Measurements from ENCODE around the gene PROM1. TPM values are rescaled to one million over a fixed set of nuclear protein-coding genes. Genes with fewer than 3 reads are reported as not detected.

The PROM1 gene
- total and polyA plus RNA-seq, 3 donors from 2014 or later, result 24.5 to 32.9 (median 25.4) TPM

- no peaks in the 10 kb centered on the region for H3K4me1 ChIP-seq
- no peak overlapping the region for H3K27ac ChIP-seq
- no peak for DNase-seq
- no peak overlapping the region for H3K4me3 ChIP-seq
- H3K9me3 ChIP-seq, result no peaks in the 10 kb centered on the region
- 73 to 74% methylated on average over 9 to 10 of the region's 10 CpGs for WGBS, 2 donors
- H3K36me3 ChIP-seq (ENCODE audit: low read depth, missing control alignments), result no peaks in the 10 kb centered on the region
- TF ChIP-seq POLR2A (IDR thresholded peaks at IDR 0.05) (no peak), CTCF (IDR thresholded peaks at IDR 0.05) (no peak)
- H3K27me3 ChIP-seq, result no peaks in the 10 kb centered on the region
- intact Hi-C loops (cut with DNase I; ENCODE audit: low total_unique reads), result no loop called here
Observed at GRCh38 chr4:16034010-16034748, 49.6 kb downstream of the PROM1 start.

DNA sequence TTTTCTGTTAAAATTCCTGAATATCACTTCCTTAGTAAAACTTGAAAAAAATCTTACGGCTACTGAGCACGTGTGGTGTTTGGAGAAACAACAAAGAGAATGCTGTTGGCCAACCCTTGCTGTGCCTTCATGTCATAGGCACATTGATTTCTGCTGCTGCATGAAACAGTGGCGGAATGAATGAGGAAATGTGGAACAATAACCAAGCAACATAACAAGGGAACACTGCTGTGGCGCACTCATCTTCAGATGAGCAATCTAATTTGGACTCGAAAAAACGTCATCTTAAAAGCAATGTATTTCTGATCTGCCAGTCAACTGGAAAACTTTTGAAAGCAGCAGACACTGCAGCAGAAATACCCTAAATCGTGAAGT is 51.4 kb downstream of the PROM1 start:
- no peak overlapping the region for H3K27ac ChIP-seq
- intact Hi-C loops (cut with DNase I; ENCODE audit: low total_unique reads), result no loop called here
- WGBS, 2 donors, result 84% methylated on average over 7 of the region's 7 CpGs
- no peak for TF ChIP-seq CTCF (IDR thresholded peaks at IDR 0.05)
- TF ChIP-seq POLR2A (IDR thresholded peaks at IDR 0.05), result no peak
- H3K4me3 ChIP-seq, result no peak overlapping the region
- H3K4me1 ChIP-seq, result no peaks in the 10 kb centered on the region
- no peaks in the 10 kb centered on the region for H3K36me3 ChIP-seq (ENCODE audit: low read depth, missing control alignments)
- H3K9me3 ChIP-seq, result no peaks in the 10 kb centered on the region
- no peaks in the 10 kb centered on the region for H3K27me3 ChIP-seq
- no peak for DNase-seq

GRCh38 chr4:16031546-16032395 is 52.1 kb downstream of the PROM1 start:
- H3K9me3 ChIP-seq, result no peaks in the 10 kb centered on the region
- H3K36me3 ChIP-seq (ENCODE audit: low read depth, missing control alignments), result no peaks in the 10 kb centered on the region
- WGBS, 2 donors, result 61 to 73% methylated on average over 2 of the region's 2 CpGs
- H3K27me3 ChIP-seq, result no peaks in the 10 kb centered on the region
- H3K27ac ChIP-seq, result no peak overlapping the region
- intact Hi-C loops (cut with DNase I; ENCODE audit: low total_unique reads), result no loop called here
- H3K4me3 ChIP-seq, result no peak overlapping the region
- DNase-seq, result no peak
- H3K4me1 ChIP-seq, result no peaks in the 10 kb centered on the region
- TF ChIP-seq POLR2A (IDR thresholded peaks at IDR 0.05) (no peak), CTCF (IDR thresholded peaks at IDR 0.05) (no peak)

- Histone ChIP-seq H3K4me3 (no peak overlapping the region), H3K9me3 (no peaks in the 10 kb centered on the region), H3K36me3 (ENCODE audit: low read depth, missing control alignments) (no peaks in the 10 kb centered on the region), H3K4me1 (no peaks in the 10 kb centered on the region), H3K27ac (no peak overlapping the region), H3K27me3 (no peaks in the 10 kb centered on the region)
- no peak for DNase-seq
- WGBS, 2 donors, result 3 to 87% methylated on average over 1 of the region's 1 CpG
- intact Hi-C loops (cut with DNase I; ENCODE audit: low total_unique reads), result loop anchor here (10.0 kb wide), 1 partner anchor 235 kb away; no protein-coding TSS in a partner anchor
- TF ChIP-seq CTCF (IDR thresholded peaks at IDR 0.05) (no peak), POLR2A (IDR thresholded peaks at IDR 0.05) (no peak)
Observed at GRCh38 chr4:16029886-16030285, 53.9 kb downstream of the PROM1 start.
